OCI-LY7 (cell line): ENCODE results near the gene FGFRL1. TPM values are rescaled to one million over a fixed set of nuclear protein-coding genes. Genes with fewer than 3 reads are reported as not detected.

ENCODE experiments used
- BruUV-seq: library from RNA; stranded (reverse); fragments of 400-500 nt; replicated peaks from 2 replicates; lab custom pipeline; 2021; lab: Mats Ljungman, UMichigan
- CTCF ChIA-PET: fragments of 300-600 bp; sonication (Branson Sonifier 250); formaldehyde crosslinking; loops from one replicate; lab custom pipeline; 2022; ENCODE audit warnings: antibody characterized with exemption; ENCODE audit not compliant: unreplicated experiment; lab: Charles Lee
- POLR2A ChIA-PET: fragments of 300-600 bp; sonication (Branson Sonifier 250); formaldehyde crosslinking; loops from one replicate; lab custom pipeline; 2022; ENCODE audit warnings: antibody characterized with exemption; lab: Charles Lee
- DNase-seq: peaks from one replicate; pipeline ENCODE4 v3.0.0-alpha.2; 2015; ENCODE audit warnings: low spot score
- H2AFZ ChIP-seq: fragments of 200-600 bp; sonication (generic), shearing (Covaris generic); 2 replicates; pipeline ENCODE4 v1.6.1; 2014; ENCODE audit warnings: mild to moderate bottlenecking, antibody characterized with exemption, low read length, moderate library complexity
- H3K27ac ChIP-seq: fragments of 200-600 bp; sonication (generic); 2 replicates; pipeline ENCODE4 v1.5.1; 2014; ENCODE audit warnings: mixed run types, low read depth, mild to moderate bottlenecking, moderate library complexity, low read length, inconsistent platforms; ENCODE audit not compliant: poor library complexity, severe bottlenecking
- H3K36me3 ChIP-seq: fragments of 200-600 bp; sonication (generic); 2 replicates; pipeline ENCODE4 v1.6.1; 2014; ENCODE audit warnings: mild to moderate bottlenecking, antibody characterized with exemption, low read length, moderate library complexity, mixed read lengths; ENCODE audit not compliant: insufficient read depth
- H3K4me1 ChIP-seq: fragments of 200-600 bp; sonication (generic); 2 replicates; pipeline ENCODE4 v1.5.1; 2014; ENCODE audit warnings: mild to moderate bottlenecking, low read length; ENCODE audit not compliant: insufficient read depth, poor library complexity, severe bottlenecking
- H3K4me2 ChIP-seq: fragments of 200-600 bp; sonication (generic); 2 replicates; pipeline ENCODE4 v1.6.1; 2014; ENCODE audit warnings: mild to moderate bottlenecking, low read length
- H3K4me3 ChIP-seq: fragments of 200-600 bp; sonication (generic); 2 replicates; pipeline ENCODE4 v1.5.1; 2014; ENCODE audit warnings: mild to moderate bottlenecking, low read depth, low read length; ENCODE audit not compliant: poor library complexity, severe bottlenecking
- H3K79me2 ChIP-seq: fragments of 200-600 bp; sonication (generic); 2 replicates; pipeline ENCODE4 v1.6.1; 2016; ENCODE audit warnings: low read depth, mild to moderate bottlenecking, low read length, moderate library complexity, mixed read lengths; ENCODE audit not compliant: insufficient read depth
- H3K9me2 ChIP-seq: fragments of 200-600 bp; sonication (generic); 2 replicates; pipeline ENCODE4 v1.6.1; 2016; ENCODE audit warnings: mild to moderate bottlenecking, low read length, mixed read lengths; ENCODE audit not compliant: insufficient read depth
- H3K9me3 ChIP-seq: fragments of 200-600 bp; sonication (generic); 2 replicates; pipeline ENCODE4 v1.6.1; 2014; ENCODE audit warnings: mild to moderate bottlenecking, mixed run types, low read length, mixed read lengths
- H4K20me1 ChIP-seq: fragments of 200-600 bp; sonication (generic); 2 replicates; pipeline ENCODE4 v1.6.1; 2014; ENCODE audit warnings: mild to moderate bottlenecking, antibody characterized with exemption, low read length, moderate library complexity, mixed read lengths; ENCODE audit not compliant: insufficient read depth
- EZH2phosphoT487 ChIP-seq: fragments of 200-600 bp; sonication (generic); IDR thresholded peaks from 2 replicates; pipeline ENCODE4 v1.6.1; 2018; ENCODE audit warnings: low read depth, borderline replicate concordance, mild to moderate bottlenecking, mixed run types, antibody characterized with exemption, low read length, moderate library complexity, mixed read lengths
- intact Hi-C: fragments of 100-400 bp; cut with micrococcal nuclease; formaldehyde crosslinking; loops from one replicate; pipeline ENCODE4 v1.10.0; 2022; ENCODE audit not compliant: unreplicated experiment
- total RNA-seq, 2 experiments: library from RNA; depleted of rRNA in 1 of 2; stranded (reverse); fragments of >200 nt in 1 of 2; shearing (Covaris generic) in 1 of 2; gene quantifications; 2 replicates each; pipeline ENCODE4 v1.2.3, GENCODE V29; 2014 to 2022
- TF ChIP-seq, protein P1 (sequence below): fragments of 200-600 bp; sonication (generic); conservative IDR thresholded peaks from 2 replicates; pipeline ENCODE4 v1.5.1; 2014; ENCODE audit warnings: mild to moderate bottlenecking, antibody characterized with exemption, low read length, moderate library complexity, mixed read lengths

FGFRL1 gene
- total RNA-seq, 2 experiments from 2014 or later: 1.4 to 2.7 TPM

DNA sequence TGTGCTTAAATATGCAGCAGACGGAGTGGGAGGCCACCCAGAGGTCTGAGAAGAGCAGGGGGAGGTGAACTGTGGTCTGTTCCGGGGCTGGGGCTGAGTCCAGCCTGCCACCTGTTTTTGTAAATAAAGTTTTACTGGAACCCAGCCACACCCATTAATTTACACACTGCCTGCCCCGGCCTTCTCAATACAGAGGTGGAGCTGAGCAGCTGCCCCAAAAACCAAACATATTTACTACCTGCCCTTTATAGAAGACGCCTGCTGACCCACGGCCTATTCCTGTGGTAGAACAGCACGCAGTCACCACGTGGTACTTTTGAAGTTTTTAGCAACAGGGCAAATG is 45.9 kb downstream of the FGFRL1 start:
- H4K20me1 ChIP-seq: no peaks in the 10 kb centered on the region
- peaks cover 15% of the 10 kb centered on the region for H3K4me1 ChIP-seq
- H3K36me3 ChIP-seq: no peaks in the 10 kb centered on the region
- CTCF ChIA-PET: no interaction called here
- no peaks in the 10 kb centered on the region for H3K9me2 ChIP-seq
- BruUV-seq: no TSS peak
- no peak overlapping the region for H3K27ac ChIP-seq
- DNase-seq: no peak
- H2AFZ ChIP-seq: no peak overlapping the region
- no peak for TF ChIP-seq EZH2phosphoT487
- TF ChIP-seq, protein P1, sequence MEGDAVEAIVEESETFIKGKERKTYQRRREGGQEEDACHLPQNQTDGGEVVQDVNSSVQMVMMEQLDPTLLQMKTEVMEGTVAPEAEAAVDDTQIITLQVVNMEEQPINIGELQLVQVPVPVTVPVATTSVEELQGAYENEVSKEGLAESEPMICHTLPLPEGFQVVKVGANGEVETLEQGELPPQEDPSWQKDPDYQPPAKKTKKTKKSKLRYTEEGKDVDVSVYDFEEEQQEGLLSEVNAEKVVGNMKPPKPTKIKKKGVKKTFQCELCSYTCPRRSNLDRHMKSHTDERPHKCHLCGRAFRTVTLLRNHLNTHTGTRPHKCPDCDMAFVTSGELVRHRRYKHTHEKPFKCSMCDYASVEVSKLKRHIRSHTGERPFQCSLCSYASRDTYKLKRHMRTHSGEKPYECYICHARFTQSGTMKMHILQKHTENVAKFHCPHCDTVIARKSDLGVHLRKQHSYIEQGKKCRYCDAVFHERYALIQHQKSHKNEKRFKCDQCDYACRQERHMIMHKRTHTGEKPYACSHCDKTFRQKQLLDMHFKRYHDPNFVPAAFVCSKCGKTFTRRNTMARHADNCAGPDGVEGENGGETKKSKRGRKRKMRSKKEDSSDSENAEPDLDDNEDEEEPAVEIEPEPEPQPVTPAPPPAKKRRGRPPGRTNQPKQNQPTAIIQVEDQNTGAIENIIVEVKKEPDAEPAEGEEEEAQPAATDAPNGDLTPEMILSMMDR: no peak
- H3K4me2 ChIP-seq: no peak overlapping the region
- POLR2A ChIA-PET: no interaction called here
- no peaks in the 10 kb centered on the region for H3K79me2 ChIP-seq
- no peak overlapping the region for H3K4me3 ChIP-seq
- intact Hi-C loops: no loop called here
- no peaks in the 10 kb centered on the region for H3K9me3 ChIP-seq

DNA sequence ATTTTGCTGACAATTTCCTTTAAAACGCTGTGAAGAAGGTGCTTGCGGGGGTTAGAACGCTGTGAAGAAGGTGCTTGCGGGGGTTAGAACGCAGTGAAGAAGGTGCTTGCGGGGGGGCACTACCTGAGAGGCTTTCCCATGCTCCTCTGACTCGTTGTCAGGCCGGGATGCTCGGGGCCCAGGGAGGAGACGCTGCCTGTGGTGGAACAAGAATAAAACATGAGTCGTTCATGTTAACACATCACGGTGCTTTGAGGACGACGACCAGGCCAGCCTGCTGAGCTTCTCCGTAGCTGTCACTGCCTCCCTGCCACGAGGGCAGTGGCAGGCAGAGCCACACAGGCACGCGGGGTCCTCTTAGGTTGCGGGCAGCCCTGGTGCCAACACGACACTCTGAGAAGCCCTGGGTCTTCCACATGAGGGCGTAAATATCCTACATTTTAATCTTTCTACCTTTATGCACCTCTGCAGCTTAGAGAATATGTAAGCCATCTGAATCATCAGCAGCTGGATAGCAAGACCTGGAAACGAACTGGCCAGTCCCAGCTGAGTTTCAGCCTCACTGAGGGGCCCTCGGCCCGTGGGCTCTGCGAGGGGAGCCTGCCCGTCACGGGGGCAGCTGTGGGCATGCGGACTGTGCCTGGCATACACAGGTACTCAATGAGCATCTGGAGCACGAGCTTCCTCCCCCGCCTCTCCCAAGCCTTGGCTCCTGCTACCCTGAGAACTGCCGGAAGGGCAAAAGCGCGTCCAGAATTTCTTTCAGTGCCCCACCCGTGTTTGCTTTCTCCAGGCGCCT is 47.0 kb downstream of the FGFRL1 start:
- no peaks in the 10 kb centered on the region for H3K79me2 ChIP-seq
- ChIA-PET CTCF (no interaction called here), POLR2A (interaction anchor here (0.6 kb wide), 1 partner anchor 9 kb away, joined by 4 read pairs; no protein-coding TSS in a partner anchor)
- no peak overlapping the region for H3K4me3 ChIP-seq
- H3K4me2 ChIP-seq: no peak overlapping the region
- no TSS peak for BruUV-seq
- H3K36me3 ChIP-seq: no peaks in the 10 kb centered on the region
- H3K4me1 ChIP-seq: peaks cover 15% of the 10 kb centered on the region
- intact Hi-C loops: no loop called here
- DNase-seq: no peak
- H3K27ac ChIP-seq: no peak overlapping the region
- H3K9me2 ChIP-seq: no peaks in the 10 kb centered on the region
- TF ChIP-seq, protein P1: no peak
- TF ChIP-seq EZH2phosphoT487: no peak
- no peaks in the 10 kb centered on the region for H4K20me1 ChIP-seq
- no peaks in the 10 kb centered on the region for H3K9me3 ChIP-seq
- no peak overlapping the region for H2AFZ ChIP-seq
